Adrenal gland (tissue), 12 donors: ENCODE measurements around the gene FCAMR. TPM values are rescaled to one million over a fixed set of nuclear protein-coding genes. Genes with fewer than 3 reads are reported as not detected.
A peak's percentile ranks its signal among the peaks of the same experiment; 100 is the strongest.

ENCODE experiments used
- DNase-seq, 7 donors: peaks; one replicate each; pipeline ENCODE4 v3.0.0-alpha.2; 2019 to 2020
- H3K27ac ChIP-seq, 5 donors: fragments of 200-600 bp; sonication (generic) in 4 of 5; 1 replicate in 3 of 5; 2 replicates in 2 of 5; pipeline versions ENCODE4 v1.5.1 to v1.8.0; 2016 to 2020; ENCODE audit warnings: mild to moderate bottlenecking in 1 of 5
- H3K27me3 ChIP-seq: fragments of 200-600 bp; 2 replicates; pipeline ENCODE4 v1.8.0; 2021
- H3K36me3 ChIP-seq, 2 donors: fragments of 200-600 bp; replicated peaks in 1 of 2; 1 replicate in 1 of 2; 2 replicates in 1 of 2; pipeline versions ENCODE4 v1.5.1 to v1.8.0; 2018 to 2022
- H3K4me1 ChIP-seq, 2 donors: fragments of 200-600 bp; replicated peaks in 1 of 2; 1 replicate in 1 of 2; 2 replicates in 1 of 2; pipeline versions ENCODE4 v1.5.1 to v1.8.0; 2018 to 2021
- H3K4me3 ChIP-seq, 4 donors: fragments of 200-600 bp; sonication (generic) in 3 of 4; one replicate each; pipeline ENCODE4 v1.5.1; 2016 to 2018
- H3K9me3 ChIP-seq, 3 donors: fragments of 200-600 bp; sonication (generic) in 1 of 3; replicated peaks in 1 of 3; 1 replicate in 2 of 3; 2 replicates in 1 of 3; pipeline versions ENCODE4 v1.5.1 to v1.8.0; 2016 to 2021
- POLR2A ChIP-seq, 2 donors: fragments of 450-650 bp; IDR thresholded peaks; one replicate each; pipeline ENCODE4 v1.6.1; 2017; ENCODE audit warnings: antibody characterized with exemption in 2 of 2, mild to moderate bottlenecking in 2 of 2, moderate library complexity in 1 of 2
- WGBS, 4 donors: extraction: QIAGEN DNeasy Blood & Tissue Kit in 2 of 4; methylation state at CpG; one replicate each; pipeline versions ENCODE4 v1.1.5 to v1.1.7; 2013 to 2017; 5-methylcytosine and 5-hydroxymethylcytosine counted together
- intact Hi-C, 2 donors: fragments of 100-400 bp; cut with DNase I; formaldehyde crosslinking; loops; one replicate each; pipeline versions ENCODE4 v1.14.1 to v1.15.0; 2022 to 2023
- polyA plus RNA-seq, 3 donors: library from polyadenylated mRNA; stranded (reverse); fragments of 200-250 nt in 2 of 3; fragments of 350-450 nt in 1 of 3; fragmentation: Illumina TruSeq in 1 of 3; extraction: RNeasy Lipid Tissue Mini Kit (QIAGEN cat#74804) in 1 of 3; gene quantifications; one replicate each; pipeline ENCODE4 v1.2.3, GENCODE V29; 2013 to 2014
- total RNA-seq, 9 donors: library from RNA; depleted of rRNA in 4 of 9; stranded (reverse); fragments of >200 nt in 4 of 9; fragments of 120-200 nt in 1 of 9; fragmentation: NEBNext Ultra II Directional in 1 of 9; extraction: Animal tissue kit (Norgen Biotek cat#: 25700) in 1 of 9; gene quantifications; one replicate each; pipeline versions ENCODE4 v1.1.0 to v1.2.4, GENCODE V29; 2013 to 2023
- TF ChIP-seq, protein P1 (sequence below), 6 experiments: fragments of 450-650 bp in 4 of 6; fragments of 200-600 bp in 2 of 6; sonication (generic) in 1 of 6; IDR thresholded peaks; 1 replicate in 5 of 6; 2 replicates in 1 of 6; pipeline versions ENCODE4 v1.5.1 to v1.8.0; 2016 to 2021; ENCODE audit warnings: antibody characterized with exemption in 6 of 6, mild to moderate bottlenecking in 2 of 6, moderate library complexity in 1 of 6
- donor health status: healthy with polysubstance abuse.
- donor health status: Bipolar disorder and iron deficiency.
- donor health status: DM: yes; HTN: yes; CAD: no.
- donor health status: DM: no; HTN: no; CAD: no.
- donor health status: DM: no; HTN: no; CAD: no.
- donor health status: DM: yes; HTN: yes; CAD: no.

FCAMR gene
- total and polyA plus RNA-seq, 12 donors: not detected

DNA sequence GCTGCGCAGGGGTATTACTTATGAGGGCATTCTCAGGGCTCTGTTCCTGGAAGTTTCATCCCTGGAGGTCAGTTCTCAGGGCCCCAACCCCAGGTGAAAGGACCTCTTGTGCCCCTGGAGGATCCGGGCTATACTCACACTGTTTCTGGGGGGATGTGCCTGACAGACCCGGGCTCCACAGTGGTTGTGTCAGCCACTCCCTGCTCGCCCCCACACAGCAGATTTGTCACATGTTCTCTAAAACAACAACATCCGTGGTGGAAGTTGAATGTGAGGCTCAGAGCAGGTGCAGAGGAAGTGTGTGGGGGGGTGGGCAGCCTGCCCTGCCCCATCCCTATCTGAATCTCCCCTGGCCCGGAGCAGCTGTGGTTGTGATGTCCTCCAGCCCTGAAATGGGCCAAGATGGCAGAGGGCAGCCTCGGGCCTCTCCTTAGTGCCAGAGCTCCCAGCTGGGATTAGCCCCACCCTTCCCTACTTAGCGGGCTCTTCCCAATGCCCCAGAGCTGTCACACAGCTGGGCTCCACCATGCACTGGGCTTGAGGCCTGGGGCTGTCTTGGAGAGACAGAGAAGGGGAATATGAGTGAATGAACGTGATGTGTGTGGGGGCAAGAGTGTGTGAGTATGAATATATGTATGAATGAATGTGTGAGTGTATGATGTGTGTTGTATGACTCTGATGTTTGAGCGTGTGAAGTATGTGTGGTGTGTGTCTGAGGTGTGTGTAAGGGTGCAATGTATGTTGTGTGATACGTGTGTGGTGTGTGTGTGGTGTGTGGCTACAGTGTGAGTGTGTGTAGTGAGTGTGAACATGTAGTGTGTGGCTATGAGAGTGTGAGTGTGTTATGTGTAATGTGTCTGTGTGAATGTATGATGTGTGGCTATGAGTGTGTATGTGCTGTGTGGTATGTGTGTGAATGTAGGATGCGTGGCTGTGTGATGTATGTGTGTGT, 47.0 kb downstream of the FCAMR start:
- intact Hi-C loops: loop anchor here in 1 of 2 donors (10.0 kb wide), 1 partner anchor 62 kb away; no protein-coding TSS in a partner anchor
- WGBS, 4 donors: 67 to 72% (median 71%) methylated on average over 10 to 12 of the region's 12 CpGs
- Histone ChIP-seq H3K4me1 (no peaks in the 10 kb centered on the region), H3K27ac (peak overlapping the region in 1 of 5 donors; percentile 59), H3K27me3 (no peaks in the 10 kb centered on the region), H3K36me3 (no peaks in the 10 kb centered on the region), H3K4me3 (no peak overlapping the region), H3K9me3 (no peaks in the 10 kb centered on the region)
- TF ChIP-seq, protein P1, sequence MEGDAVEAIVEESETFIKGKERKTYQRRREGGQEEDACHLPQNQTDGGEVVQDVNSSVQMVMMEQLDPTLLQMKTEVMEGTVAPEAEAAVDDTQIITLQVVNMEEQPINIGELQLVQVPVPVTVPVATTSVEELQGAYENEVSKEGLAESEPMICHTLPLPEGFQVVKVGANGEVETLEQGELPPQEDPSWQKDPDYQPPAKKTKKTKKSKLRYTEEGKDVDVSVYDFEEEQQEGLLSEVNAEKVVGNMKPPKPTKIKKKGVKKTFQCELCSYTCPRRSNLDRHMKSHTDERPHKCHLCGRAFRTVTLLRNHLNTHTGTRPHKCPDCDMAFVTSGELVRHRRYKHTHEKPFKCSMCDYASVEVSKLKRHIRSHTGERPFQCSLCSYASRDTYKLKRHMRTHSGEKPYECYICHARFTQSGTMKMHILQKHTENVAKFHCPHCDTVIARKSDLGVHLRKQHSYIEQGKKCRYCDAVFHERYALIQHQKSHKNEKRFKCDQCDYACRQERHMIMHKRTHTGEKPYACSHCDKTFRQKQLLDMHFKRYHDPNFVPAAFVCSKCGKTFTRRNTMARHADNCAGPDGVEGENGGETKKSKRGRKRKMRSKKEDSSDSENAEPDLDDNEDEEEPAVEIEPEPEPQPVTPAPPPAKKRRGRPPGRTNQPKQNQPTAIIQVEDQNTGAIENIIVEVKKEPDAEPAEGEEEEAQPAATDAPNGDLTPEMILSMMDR (IDR thresholded peaks at IDR 0.05): no peak
- TF ChIP-seq POLR2A (IDR thresholded peaks at IDR 0.05): no peak
- peak in 1 of 7 donors; percentile 19 for DNase-seq

DNA sequence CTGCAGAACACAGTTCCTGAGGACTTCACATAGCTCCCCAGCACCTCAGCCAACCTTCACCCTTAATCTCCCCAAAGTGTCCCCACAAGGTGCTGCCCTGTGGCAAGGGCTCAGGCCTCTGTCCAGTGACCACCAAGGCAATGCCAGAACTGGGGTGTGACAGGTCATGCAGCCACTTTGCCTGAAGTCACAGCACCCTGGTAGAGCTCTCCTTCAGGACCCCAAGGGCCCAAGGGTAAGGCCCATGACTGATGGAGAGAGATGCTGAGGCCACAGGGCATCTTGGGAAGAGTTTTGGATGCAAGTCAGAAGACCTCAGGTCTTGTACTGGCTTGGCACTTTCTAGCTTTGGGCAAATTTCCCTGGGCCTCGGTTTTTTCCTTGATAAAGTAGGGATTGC, 47.7 kb downstream of the FCAMR start:
- Histone ChIP-seq H3K9me3 (no peaks in the 10 kb centered on the region), H3K27me3 (no peaks in the 10 kb centered on the region), H3K4me1 (no peaks in the 10 kb centered on the region), H3K4me3 (no peak overlapping the region), H3K27ac (peak overlapping the region in 2 of 5 donors; percentile 50 to 59), H3K36me3 (no peaks in the 10 kb centered on the region)
- WGBS, 4 donors: 44 to 88% (median 61%) methylated on average over 1 of the region's 1 CpG
- intact Hi-C loops: loop anchor here in 1 of 2 donors (10.0 kb wide), 1 partner anchor 62 kb away; no protein-coding TSS in a partner anchor
- no peak for DNase-seq
- TF ChIP-seq POLR2A (IDR thresholded peaks at IDR 0.05): no peak
- TF ChIP-seq, protein P1 (IDR thresholded peaks at IDR 0.05): no peak

DNA sequence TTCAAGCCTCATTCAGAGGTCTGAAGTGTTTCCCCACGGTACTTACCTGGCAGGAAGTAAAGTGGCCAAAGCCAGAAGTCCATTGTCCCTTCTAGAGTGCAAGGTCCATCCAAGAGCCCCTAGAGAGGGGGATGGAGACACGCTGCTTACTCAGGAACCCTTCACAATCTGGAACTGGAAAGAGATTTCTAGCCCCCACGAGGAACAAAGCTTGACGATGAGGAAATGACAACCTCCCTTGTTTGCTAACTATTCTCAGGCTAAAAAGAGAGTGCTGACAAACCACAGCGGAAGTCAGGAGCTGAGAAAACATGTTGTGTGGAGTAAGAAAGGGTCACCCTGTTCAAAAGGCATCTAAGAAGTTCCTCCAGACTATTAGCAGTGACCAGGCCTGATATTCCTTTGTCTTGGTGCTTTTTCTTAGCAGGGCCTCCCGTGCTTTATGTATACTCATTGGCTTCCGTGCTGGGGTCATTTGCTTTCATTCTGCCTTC, 48.4 kb downstream of the FCAMR start, which contains the start of gene FCMR:
Gene FCMR, minus strand, starts transcription at position 170 of the 494 bp plus-strand sequence. Its CDS starts 87 bp downstream, at position 83.
- H3K4me1 ChIP-seq: no peaks in the 10 kb centered on the region
- intact Hi-C loops: loop anchor here in 1 of 2 donors (10.0 kb wide), 1 partner anchor 63 kb away; no protein-coding TSS in a partner anchor
- H3K9me3 ChIP-seq: no peaks in the 10 kb centered on the region
- WGBS, 4 donors: 61 to 71% (median 66%) methylated on average over 7 of the region's 7 CpGs
- H3K27ac ChIP-seq: peak within 1 kb of the TSS in 2 of 5 donors; percentile 50 to 59
- no peak within 1 kb of the TSS for H3K4me3 ChIP-seq
- no peak for TF ChIP-seq POLR2A (IDR thresholded peaks at IDR 0.05)
- TF ChIP-seq, protein P1 (IDR thresholded peaks at IDR 0.05): no peak
- no peaks in the 10 kb centered on the region for H3K36me3 ChIP-seq
- peak in 1 of 7 donors; percentile 35 for DNase-seq
- H3K27me3 ChIP-seq: no peaks in the 10 kb centered on the region

DNA sequence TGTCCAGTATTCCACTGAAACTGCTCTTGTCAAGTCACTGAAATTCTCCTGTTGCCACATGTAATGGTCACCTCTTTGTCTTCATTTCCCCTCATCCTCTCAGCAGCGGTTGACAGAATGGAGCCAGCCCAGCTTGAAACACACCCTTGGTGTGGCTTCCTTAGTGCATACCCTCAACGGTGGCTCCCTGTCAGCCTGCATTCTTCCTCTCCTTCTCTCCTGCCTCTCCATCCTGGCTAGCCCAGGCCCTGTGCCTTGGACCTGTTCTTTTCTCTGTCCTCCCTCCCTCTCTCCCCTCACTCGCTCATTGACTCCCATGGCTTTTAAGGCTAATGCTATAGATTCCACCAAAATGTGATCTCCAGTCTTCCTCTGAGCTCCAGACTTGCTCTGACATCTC, 52.2 kb downstream of the FCAMR start:
- Histone ChIP-seq H3K27me3 (peaks cover 2% of the 10 kb centered on the region), H3K27ac (no peak overlapping the region), H3K9me3 (no peaks in the 10 kb centered on the region), H3K4me1 (no peaks in the 10 kb centered on the region), H3K36me3 (no peaks in the 10 kb centered on the region), H3K4me3 (no peak overlapping the region)
- intact Hi-C loops: loop anchor here (10.0 kb wide), 3 partner anchors 283 to 443 kb away; partner anchors contain the start of genes DYRK3 (in 2 of the 2) and IKBKE (in 1 of the 2)
- 78 to 87% (median 82%) methylated on average over 3 of the region's 3 CpGs for WGBS, 4 donors
- DNase-seq: no peak
- TF ChIP-seq, protein P1 (IDR thresholded peaks at IDR 0.05): no peak
- no peak for TF ChIP-seq POLR2A (IDR thresholded peaks at IDR 0.05)
